ENCODE results near the gene AHNAK.

AHNAK gene

DNA sequence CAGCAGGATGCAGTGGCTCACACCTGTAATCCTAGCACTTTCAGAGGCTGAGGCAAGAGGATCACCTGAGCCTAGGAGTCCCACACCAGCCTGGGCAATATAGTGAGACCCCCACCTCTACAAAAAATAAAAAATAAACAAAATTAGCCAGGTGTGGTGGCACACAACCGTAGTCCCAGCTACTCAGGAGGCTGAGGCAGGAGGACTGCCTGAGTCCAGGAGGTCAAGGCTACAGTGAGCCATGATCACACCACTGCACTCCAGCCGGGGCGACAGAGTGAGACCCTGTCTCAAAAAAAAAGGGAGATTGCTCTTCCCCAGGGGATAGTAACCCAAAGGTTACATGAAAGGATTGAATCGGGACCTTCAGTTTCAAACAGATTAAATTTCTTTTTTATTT, 54.0 kb downstream of the AHNAK start:
- in situ Hi-C loops (cut with MboI; ENCODE audit: low pct_unique_long_range_greater_than_20kb, low sequenced_read_pairs, unreplicated experiment): no loop called here
- TF ChIP-seq, protein P1, sequence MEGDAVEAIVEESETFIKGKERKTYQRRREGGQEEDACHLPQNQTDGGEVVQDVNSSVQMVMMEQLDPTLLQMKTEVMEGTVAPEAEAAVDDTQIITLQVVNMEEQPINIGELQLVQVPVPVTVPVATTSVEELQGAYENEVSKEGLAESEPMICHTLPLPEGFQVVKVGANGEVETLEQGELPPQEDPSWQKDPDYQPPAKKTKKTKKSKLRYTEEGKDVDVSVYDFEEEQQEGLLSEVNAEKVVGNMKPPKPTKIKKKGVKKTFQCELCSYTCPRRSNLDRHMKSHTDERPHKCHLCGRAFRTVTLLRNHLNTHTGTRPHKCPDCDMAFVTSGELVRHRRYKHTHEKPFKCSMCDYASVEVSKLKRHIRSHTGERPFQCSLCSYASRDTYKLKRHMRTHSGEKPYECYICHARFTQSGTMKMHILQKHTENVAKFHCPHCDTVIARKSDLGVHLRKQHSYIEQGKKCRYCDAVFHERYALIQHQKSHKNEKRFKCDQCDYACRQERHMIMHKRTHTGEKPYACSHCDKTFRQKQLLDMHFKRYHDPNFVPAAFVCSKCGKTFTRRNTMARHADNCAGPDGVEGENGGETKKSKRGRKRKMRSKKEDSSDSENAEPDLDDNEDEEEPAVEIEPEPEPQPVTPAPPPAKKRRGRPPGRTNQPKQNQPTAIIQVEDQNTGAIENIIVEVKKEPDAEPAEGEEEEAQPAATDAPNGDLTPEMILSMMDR (IDR thresholded peaks at IDR 0.05; ENCODE audit: extremely low read depth, insufficient read depth, missing control alignments): no peak
- DNase-seq (ENCODE audit: low spot score): no peak

DNA sequence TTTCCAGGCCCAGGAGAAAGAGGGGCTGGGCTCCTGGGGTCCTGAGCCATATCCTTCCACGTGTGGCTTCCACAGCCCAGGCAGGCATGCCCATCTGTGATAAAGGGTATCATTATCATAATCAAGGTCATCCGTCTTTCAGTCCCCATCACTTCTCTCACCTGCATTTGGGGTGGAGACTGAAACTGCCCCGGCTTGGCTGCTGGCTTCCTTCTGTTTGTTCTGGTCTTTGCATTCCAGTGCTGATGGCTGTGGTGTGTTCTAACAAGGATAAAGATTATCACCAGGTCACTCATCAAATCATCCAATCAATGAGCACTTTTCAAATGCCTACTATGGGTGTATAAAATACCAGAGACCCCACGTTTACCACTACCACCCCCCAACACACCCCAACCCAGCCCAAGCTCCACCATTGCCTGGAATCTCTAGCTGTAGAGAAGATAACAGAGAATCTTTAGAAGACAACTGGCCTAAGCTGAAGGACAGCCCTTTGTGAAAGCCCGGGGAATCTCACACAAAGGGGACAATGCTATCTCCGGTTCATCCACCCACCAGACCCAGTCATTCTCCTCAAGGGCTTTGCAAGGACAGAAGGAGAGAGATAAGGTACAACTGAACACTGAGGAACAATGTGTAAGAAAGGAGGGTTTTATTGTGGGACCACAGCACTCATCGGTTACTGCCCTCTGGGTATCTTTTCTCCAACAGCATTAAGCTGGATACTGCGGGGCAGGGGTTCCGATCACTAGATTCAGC, 54.9 kb downstream of the AHNAK start:
- DNase-seq (ENCODE audit: low spot score): no peak
- in situ Hi-C loops (cut with MboI; ENCODE audit: low pct_unique_long_range_greater_than_20kb, low sequenced_read_pairs, unreplicated experiment): no loop called here
- TF ChIP-seq, protein P1 (IDR thresholded peaks at IDR 0.05; ENCODE audit: extremely low read depth, insufficient read depth, missing control alignments): no peak

DNA sequence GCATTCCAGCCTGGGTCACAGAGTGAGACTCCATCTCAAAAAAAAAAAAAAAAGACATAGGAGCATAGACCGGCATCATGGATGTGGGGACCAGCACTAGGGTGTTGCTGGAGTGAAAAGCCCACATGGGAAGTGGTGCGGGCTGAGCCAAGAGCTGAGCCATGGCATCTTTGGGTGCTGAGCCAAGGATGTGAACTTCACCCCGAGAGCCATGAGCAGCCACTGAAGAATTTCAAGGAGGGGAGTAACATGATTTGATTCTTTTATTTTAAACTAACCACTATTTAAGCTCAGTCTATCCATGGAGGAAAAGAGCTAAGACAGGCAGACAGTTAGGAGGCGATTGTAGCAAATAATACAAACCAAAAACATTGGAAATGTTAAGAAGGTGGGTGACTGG, 57.4 kb downstream of the AHNAK start:
- TF ChIP-seq, protein P1 (IDR thresholded peaks at IDR 0.05; ENCODE audit: extremely low read depth, insufficient read depth, missing control alignments): no peak
- DNase-seq (ENCODE audit: low spot score): no peak
- in situ Hi-C loops (cut with MboI; ENCODE audit: low pct_unique_long_range_greater_than_20kb, low sequenced_read_pairs, unreplicated experiment): no loop called here

DNA sequence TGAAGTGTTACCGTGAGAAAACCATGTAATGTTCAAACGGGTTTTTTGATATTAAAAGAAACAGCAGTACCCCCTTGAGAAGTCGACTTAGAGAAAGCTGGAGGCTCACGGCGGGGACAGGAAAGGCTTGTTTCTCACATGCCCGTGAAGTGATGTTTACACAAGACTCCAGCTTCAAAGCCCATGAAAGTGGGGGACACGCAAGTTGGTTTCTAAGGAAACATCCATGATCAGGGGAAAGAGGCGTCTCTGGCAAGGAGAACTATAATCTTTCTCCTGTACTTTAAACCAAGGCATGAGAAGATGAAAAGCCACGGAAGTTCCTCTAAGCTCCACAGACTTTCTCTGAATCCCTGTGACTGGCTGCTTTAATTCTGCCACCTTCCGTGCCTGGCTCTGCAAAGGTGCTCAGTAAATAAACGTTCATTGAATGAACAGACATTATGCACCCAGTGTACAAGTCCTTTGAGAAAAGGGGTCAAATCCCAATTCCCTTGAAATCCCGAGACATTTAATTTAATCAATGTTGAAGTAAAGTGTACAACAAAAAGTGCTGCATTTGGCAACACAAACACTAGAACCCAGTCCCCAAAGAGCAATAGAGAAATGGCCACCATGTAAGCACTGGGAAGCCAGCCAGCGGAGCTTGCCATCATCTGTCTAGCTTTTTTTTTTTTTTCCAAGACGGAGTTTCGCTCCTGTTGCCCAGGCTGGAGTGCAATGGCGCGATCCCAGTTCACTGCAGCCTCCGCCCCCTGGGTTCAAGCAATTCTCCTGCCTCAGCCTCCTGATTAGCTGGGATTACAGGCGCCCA, 58.7 kb downstream of the AHNAK start:
- DNase-seq (ENCODE audit: low spot score): no peak
- in situ Hi-C loops (cut with MboI; ENCODE audit: low pct_unique_long_range_greater_than_20kb, low sequenced_read_pairs, unreplicated experiment): no loop called here
- TF ChIP-seq, protein P1 (IDR thresholded peaks at IDR 0.05; ENCODE audit: extremely low read depth, insufficient read depth, missing control alignments): no peak

DNA sequence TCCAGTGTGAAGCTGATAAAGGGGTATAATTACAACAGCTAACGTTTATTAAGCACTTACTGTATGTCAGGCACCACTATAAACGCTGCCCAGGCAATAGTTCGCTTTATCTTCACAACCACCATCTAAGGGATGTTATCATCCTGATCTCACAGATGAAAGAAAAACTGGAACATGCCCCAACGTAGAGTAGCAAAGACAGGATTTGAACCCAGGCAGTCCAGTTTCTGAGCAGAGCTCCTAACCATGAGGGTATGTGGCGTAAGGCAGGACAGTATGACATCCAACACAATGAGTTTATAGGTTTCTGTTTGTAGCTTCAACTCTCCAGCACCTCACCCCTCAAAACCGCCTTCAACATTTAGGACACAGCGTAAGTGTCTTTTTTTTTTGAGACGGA, 59.5 kb downstream of the AHNAK start:
- in situ Hi-C loops (cut with MboI; ENCODE audit: low pct_unique_long_range_greater_than_20kb, low sequenced_read_pairs, unreplicated experiment): no loop called here
- TF ChIP-seq, protein P1 (IDR thresholded peaks at IDR 0.05; ENCODE audit: extremely low read depth, insufficient read depth, missing control alignments): no peak

DNA sequence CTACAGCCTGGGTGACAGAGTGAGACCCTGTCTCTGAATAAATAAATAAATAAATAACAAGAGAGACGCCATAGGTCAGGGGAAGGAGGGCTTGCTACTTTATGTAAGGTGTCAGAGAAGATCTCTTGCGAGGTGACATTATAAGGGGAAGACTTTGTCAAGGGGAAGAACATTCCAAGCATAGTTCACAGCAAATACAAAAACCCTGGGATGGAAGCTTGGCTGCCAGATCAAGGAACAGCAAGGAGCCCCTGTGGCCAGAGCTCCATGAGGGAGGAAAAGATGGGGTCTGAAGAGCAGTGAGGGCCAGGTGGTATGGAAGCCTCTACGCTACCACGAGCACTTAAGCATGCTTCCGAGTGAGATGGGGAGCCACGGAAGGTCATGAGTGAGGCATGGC, 62.3 kb downstream of the AHNAK start:
- TF ChIP-seq, protein P1 (IDR thresholded peaks at IDR 0.05; ENCODE audit: extremely low read depth, insufficient read depth, missing control alignments): no peak
- in situ Hi-C loops (cut with MboI; ENCODE audit: low pct_unique_long_range_greater_than_20kb, low sequenced_read_pairs, unreplicated experiment): no loop called here
- no peak for DNase-seq (ENCODE audit: low spot score)

More for the DNA sequence above, 59.5 kb downstream of the AHNAK start:
- DNase-seq (ENCODE audit: low spot score): no peak

Data from GM13977 (cell line).